ENCODE results near the gene TTYH3. TPM values are rescaled to one million over a fixed set of nuclear protein-coding genes. Genes with fewer than 3 reads are reported as not detected.

The TTYH3 gene
- total and polyA plus RNA-seq, 2 of the 8 experiments (the other 6 are each of a cell fraction or from before 2014, with no cell fraction given), result 66.2 to 169 TPM

DNA sequence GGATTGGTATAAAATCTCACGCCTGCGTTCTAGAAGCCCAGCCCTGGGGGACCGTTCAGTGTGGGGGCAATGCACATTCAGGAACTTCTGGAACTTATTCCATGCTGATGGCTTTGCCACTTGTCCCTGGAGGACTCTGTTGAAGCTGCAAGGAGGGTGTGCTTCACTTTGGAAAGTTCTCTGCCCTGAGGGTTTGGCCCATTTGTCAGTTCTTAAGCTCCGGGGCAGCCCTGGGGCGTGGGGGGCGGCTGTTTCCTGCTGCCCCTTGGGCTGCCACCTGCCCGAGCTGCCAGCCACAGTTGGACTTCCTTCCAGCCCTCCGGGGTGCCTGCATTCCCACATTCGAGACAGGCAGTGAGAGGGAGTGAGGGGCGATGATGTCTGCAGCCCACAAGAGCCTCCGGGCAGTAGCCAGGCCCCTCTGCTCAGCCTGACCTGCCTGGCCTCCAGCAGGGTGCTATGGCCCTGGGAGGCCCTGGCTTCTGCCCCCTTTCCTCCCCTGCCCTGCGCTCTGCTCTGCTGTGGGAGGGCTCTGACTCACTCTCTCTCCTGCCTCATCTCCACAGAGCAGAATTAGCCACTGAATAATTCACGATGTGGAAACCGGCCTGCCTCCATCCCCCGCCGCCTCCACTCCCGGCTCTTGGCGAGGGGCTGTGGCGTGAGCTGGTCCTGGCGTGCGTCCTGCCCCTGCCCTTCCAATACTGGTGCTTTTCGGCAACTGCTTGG is 1.9 kb downstream of the TTYH3 start:
- Histone ChIP-seq H3K9me3 (ENCODE audit: insufficient read depth in 2 of 2, low read depth in 1 of 2, low read length in 1 of 2) (no peaks in the 10 kb centered on the region), H3K9ac (replicated peaks in 1 of 4; ENCODE audit: extremely low read depth in 1 of 4, low read depth in 3 of 4, low read length in 3 of 4) (peak overlapping the region in 3 of 4 experiments; percentile 16 to 89 (median 37); a peak in 6 of 7 replicates), H3K36me3 (ENCODE audit: control insufficient read depth in 2 of 4, insufficient read depth in 4 of 4, low read length in 3 of 4) (no peaks in the 10 kb centered on the region; a peak in 2 of 8 replicates), H3K4me3 (ENCODE audit: extremely low read depth in 1 of 4, insufficient read depth in 2 of 4, low read depth in 3 of 4, low read length in 4 of 4) (peak overlapping the region; percentile 59 to 99 (median 82)), H4K8ac (ENCODE audit: extremely low read depth, insufficient read depth, low read length) (no peak overlapping the region), H2BK12ac (ENCODE audit: low read depth, low read length) (0 out of 2 replicates have a peak overlapping the region, but pooled peaks have one; percentile 27), H2BK5ac (ENCODE audit: low read depth, low read length) (peak overlapping the region; percentile 85), H3K79me1 (ENCODE audit: low read depth, low read length) (peaks cover 24% of the 10 kb centered on the region), H3K56ac (replicated peaks; ENCODE audit: insufficient read length, low read depth, low read length) (peak overlapping the region; percentile 5), H2AK5ac (ENCODE audit: low read depth, low read length) (peak overlapping the region; percentile 86; the same call in 1 of the 2 replicates), H3K4me1 (replicated peaks in 1 of 4; ENCODE audit: control insufficient read depth in 3 of 4, insufficient read depth in 4 of 4, low read length in 3 of 4) (peaks cover 0 to 29% (median 13%) of the 10 kb centered on the region in 4 experiments; a peak in 6 of 7 replicates), H2BK15ac (ENCODE audit: low read length) (no peak overlapping the region; the same call in 1 of the 2 replicates), H3K23ac (ENCODE audit: insufficient read length) (no peak overlapping the region), H4K91ac (replicated peaks; ENCODE audit: insufficient read length, low read length) (peak overlapping the region; percentile 93), H3K18ac (ENCODE audit: extremely low read depth, low read length) (peak overlapping the region; percentile 83), H3K4ac (replicated peaks; ENCODE audit: insufficient read length, low read depth, low read length) (peak overlapping the region; percentile 93), H3K79me2 (ENCODE audit: control insufficient read depth in 1 of 2, insufficient read depth in 2 of 2, low read length in 2 of 2) (peaks cover 34 to 68% of the 10 kb centered on the region in 2 experiments), H3K4me2 (ENCODE audit: insufficient read depth in 1 of 2, low read depth in 2 of 2, low read length in 2 of 2) (peak overlapping the region; percentile 75 to 100), H3K27me3 (replicated peaks in 1 of 4; ENCODE audit: control insufficient read depth in 3 of 4, extremely low read depth in 1 of 4, insufficient read depth in 3 of 4, low read length in 3 of 4) (no peaks in the 10 kb centered on the region), H2BK20ac (ENCODE audit: low read length) (no peak overlapping the region), H2AFZ (ENCODE audit: low read length) (no peak overlapping the region), H3K23me2 (ENCODE audit: low read depth, low read length) (peaks cover 18% of the 10 kb centered on the region), H3K27ac (ENCODE audit: low read depth, low read length) (no peak overlapping the region), H3K14ac (ENCODE audit: insufficient read length) (no peak overlapping the region), H2BK120ac (replicated peaks; ENCODE audit: low read depth, low read length) (no peak overlapping the region), H4K5ac (ENCODE audit: insufficient read length, low read depth, low read length) (no peak overlapping the region), H4K20me1 (replicated peaks in 1 of 2; ENCODE audit: control insufficient read depth in 1 of 2, insufficient read depth in 2 of 2, low read length in 2 of 2) (peaks cover 35 to 40% of the 10 kb centered on the region in 2 experiments)
- no peak for DNase-seq (ENCODE audit: low read depth in 1 of 2, low spot score in 2 of 2)
- 49% methylated on average over 21 of the region's 22 CpGs; no CpG with 5 or more reads in 1 of the 2 experiments for WGBS, 2 experiments (ENCODE audit: extremely low coverage in 1 of 2, insufficient coverage in 1 of 2, insufficient read length in 1 of 2, insufficient replicate concordance in 2 of 2, low coverage in 1 of 2, low lambda C conversion rate in 2 of 2, missing lambda C conversion rate in 1 of 2)
- FAIRE-seq, result no peak
- no peak for TF ChIP-seq RNF2 (IDR thresholded peaks at IDR 0.05; ENCODE audit: borderline replicate concordance, low read depth, low read length, missing control alignments, poor library complexity, severe bottlenecking)
- TF ChIP-seq SAP30 (IDR thresholded peaks at IDR 0.05; ENCODE audit: insufficient read depth, insufficient replicate concordance, low read length), result no peak
- no peak for TF ChIP-seq TAF7 (optimal IDR thresholded peaks at IDR 0.05; ENCODE audit: borderline replicate concordance, low read depth, low read length)
- TF ChIP-seq BRCA1 (IDR thresholded peaks at IDR 0.05; ENCODE audit: low read depth, low read length), result no peak
- TF ChIP-seq CHD2 (IDR thresholded peaks at IDR 0.05; ENCODE audit: low read length), result no peak
- TF ChIP-seq SIX5 (IDR thresholded peaks at IDR 0.05; ENCODE audit: low read depth, low read length), result no peak
- no peak for TF ChIP-seq EZH2 (IDR thresholded peaks at IDR 0.05; ENCODE audit: low read depth, low read length, severe bottlenecking)
- TF ChIP-seq CBX8 (IDR thresholded peaks at IDR 0.05; ENCODE audit: borderline replicate concordance, low read depth, low read length), result no peak
- ChIA-PET POLR2A (ENCODE audit: partially characterized antibody) (interaction anchor here (1.1 to 7.0 kb wide), 7 partner anchors 11 to 91 kb away, joined by 3 to 52 read pairs (median 7); no protein-coding TSS in a partner anchor), CTCF (ENCODE audit: partially characterized antibody) (interaction anchor here (0.6 to 4.2 kb wide), 8 partner anchors 10 to 165 kb away, joined by 3 to 25 read pairs (median 3); no protein-coding TSS in a partner anchor)

Measured in H1 (cell line).